NCI-H226 (cell line): ENCODE measurements around the gene ZNF780A.
"Not testable (repeated sequence)": the region's sequence is repeated elsewhere in the genome, so short reads cannot be mapped to it uniquely, and the experiment has no call there.

Experiments used
- DNase-seq: peaks from one replicate; pipeline ENCODE4 v3.0.0-alpha.2; 2015

The ZNF780A gene

DNA sequence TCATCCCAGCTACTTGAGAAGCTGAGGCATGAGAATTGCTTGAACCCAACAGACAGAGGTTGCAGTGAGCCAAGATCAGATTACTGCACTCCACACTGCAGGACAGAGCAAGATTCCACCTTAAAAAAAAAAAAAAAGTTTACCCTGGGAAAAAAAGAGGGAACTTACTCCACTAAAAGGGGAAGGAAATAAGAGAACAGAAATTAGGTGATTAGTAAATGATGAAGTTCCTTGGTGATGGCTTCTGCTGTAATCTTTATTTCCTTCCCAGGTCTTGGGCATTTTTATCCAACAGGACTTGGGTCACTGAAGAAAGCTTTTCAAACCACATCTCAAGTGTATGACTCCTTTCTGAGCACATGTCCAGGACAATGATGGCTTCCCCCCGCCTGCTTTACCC, 9.3 kb downstream of the ZNF780A start:
- no peak for DNase-seq

- DNase-seq = no peak
These were observed 10.5 kb downstream of the ZNF780A start for GRCh38 chr19:40080289-40080688.

DNA sequence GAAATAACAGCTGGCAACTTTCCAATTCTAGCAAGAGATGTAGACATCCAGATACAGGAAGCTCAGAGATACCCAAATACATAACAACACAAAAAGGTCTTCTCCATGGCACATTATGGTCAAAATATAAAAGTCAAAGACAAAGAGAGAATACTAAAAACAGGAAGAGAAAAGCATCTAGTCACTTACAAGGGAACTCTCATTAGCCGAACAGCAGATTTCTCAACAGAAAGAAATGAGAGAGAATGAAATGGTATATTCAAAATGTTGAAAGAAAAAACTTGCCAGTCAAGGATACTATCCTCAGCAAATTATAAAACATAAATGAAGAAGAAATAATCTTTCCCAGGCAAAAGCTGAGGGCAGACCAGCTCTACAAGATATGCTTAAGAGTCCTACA, 12.4 kb downstream of the ZNF780A start:
- no peak for DNase-seq

DNA sequence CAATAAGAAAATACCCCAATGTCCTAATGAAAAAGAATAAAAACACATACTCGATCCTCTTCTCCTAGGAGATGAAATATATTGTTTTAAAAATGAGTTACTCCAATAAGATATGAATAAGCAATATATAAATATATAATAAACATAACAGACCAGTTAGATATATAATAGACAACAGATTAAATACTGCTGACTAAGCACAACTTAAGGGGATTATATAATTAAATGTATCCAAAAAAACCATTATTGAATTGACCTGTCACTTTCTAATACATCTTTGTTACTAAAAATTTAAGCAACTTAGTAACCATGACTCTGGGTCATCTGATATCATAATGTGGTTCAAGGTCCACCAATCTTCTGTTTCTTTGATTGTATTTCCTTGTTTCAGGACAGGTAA, 20.7 kb downstream of the ZNF780A start:
- no peak for DNase-seq

DNA sequence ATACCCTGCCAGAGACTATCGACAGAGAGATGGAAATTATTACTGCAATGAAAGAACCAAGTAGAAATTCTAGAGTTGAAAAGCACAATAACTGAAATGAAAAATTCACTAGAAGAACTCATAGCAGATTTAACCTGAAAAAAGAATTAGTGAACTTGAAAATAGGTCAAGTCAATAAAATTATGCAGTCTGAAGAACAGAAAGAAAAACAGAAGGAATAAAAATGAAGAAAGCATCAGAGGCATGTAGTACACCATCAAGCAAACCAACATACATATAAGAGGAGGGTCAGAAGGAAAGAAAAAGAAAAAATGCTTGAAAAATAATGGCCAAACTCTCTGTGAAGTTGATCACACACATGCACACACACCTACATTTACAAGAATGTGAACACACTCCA, 31.1 kb downstream of the ZNF780A start:
- no peak for DNase-seq

DNA sequence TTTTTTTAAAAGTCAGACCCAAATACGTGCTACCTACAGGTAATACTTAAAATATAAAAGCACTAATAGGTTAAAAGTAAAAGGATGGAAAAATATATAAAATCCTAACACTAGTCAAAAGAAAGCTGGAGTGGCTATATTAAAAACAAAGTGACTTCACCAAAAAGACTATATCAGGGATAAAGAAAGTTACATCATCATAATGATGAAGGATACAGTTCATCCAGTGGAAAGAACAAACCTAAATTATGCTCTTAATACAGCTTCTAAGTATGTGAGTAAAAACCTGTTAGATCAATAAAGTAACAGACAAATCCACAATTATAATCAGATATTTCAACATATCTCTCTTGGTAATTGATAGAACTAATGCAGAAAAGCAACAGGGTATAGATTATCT, 33.6 kb downstream of the ZNF780A start:
- no peak for DNase-seq

DNA sequence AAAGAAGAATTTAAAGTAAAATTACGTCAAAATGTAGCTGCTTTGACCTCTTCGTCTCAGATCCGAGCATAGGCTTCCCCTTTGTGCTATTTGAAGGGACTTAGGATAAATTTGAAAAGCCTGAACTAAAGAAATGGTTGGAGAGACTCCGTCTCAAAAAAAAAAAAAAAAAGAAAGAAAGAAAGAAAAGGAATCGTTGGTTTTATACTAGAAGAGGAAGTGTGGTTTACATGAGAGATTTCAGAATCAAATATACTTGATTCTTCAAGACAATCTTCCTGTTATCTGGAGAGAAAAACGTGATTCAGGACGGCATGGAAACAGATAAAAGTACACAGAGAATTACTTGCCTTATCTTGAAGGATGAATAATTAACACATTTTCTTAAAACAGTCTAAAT, 34.2 kb downstream of the ZNF780A start:
- no peak for DNase-seq

DNA sequence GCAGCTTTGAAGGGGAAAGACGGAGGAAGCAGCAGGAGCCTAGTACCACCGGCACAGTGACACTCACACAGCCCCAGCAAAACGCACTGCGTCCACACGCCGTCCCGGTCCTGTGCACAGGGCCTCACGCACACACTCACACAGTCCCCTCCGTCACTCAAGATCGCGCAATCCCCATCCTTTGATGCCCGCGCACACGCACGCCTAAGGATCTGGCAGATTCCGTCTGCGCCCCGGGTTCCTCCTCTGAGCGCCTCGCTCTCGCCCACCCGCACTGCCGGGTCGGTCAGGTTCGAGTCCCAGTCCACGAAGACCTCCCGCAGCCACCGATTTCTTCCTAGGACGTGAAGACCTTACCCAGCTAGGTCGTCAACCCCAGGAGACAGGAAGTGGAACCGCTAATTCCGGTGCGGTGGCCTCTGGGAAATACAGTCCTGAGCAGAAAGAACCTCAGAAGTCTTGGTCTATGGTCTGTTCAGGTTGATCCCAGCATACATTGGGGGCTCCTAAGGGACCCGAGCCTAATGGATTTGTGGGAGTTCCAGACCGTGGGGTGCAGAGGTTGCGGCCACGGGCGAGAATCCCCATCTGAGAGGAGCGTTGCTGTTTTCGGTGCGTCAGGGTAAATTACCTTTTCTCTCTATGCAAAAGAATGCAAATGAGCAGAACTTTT, 34.8 kb downstream of the ZNF780A start, which contains the start of gene ZNF780B:
Gene ZNF780B, minus strand, starts transcription at position 400 of the 673 bp plus-strand sequence. CDS start 5,899 bp downstream, outside the sequence.
- DNase-seq = no peak

DNA sequence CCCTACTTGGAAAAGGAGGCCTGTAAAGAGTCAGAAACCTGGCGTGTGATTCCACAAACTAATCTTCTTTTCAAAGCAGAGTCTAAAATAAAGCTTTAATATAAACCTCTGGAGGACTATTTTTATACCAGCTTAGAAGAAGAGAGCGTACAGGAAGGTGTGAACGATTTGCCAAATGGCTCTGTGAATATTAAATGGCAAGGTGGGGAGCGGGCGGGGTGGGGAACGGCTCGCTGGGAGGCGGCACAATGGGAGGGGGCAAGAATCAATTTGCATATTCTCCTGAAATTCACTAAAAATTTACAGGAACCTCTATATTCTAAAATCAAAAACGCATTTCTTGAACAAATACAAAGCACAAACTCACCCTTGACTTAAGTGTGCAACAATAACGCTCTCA, 35.7 kb downstream of the ZNF780A start:
- DNase-seq = no peak

DNA sequence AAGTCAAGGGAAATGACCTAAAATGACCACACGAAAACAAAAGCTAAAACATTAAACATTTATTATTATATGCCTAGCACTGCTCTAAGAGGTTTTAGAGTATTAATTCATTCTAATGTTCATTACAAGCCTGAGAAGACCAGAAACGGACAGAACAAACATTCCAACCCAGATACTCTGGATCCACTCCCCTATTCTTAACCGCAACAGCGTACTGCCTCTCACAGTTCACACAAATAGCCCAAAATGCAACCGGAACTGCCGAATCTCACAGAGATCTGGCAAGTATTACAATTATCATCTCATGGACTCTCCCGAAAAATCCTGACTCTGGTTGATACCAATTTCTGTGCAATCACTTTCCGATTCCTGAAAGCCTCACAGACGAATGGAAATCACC, 36.1 kb downstream of the ZNF780A start:
- no peak for DNase-seq

DNA sequence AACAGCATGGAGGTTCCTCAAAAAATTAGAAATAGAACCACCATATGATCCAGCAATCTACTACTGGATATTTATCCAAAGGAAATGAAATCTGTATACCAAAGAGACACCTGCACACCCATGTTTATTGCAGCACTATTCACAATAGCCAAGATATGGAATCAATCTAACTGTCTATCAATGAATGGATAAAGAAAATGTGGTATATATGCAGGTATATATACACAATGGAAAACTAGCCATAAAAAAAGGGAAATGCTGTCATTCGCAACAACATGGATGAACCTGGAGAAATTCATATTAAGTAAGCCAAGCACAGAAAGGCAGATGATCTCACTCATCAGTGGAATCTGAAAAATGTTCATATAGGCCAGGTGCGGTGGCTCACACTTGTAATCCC, 37.3 kb downstream of the ZNF780A start:
- no peak for DNase-seq

GRCh38 chr19:40041718-40042117, 49.0 kb downstream of the ZNF780A start:
- not testable (repeated sequence) for DNase-seq

GRCh38 chr19:40038047-40038446, 52.7 kb downstream of the ZNF780A start:
- DNase-seq = not testable (repeated sequence)

DNA sequence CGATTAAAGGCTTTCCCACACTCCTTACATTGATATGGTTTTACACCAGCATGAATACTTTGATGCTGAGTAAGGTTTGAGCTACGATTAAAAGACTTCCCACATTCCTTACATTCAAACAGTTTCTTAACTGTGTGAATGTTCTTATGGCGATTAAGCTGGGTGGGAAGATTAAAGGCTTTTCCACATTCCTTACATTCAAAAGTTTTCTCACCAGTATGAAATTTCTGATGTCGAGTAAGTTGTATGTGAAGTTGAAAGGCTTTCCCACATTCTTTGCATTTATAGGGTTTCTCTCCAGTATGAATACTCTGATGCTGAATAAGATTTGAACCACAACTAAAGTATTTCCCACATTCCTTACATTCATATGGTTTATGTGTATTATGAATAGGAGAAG, 54.7 kb downstream of the ZNF780A start:
- peak; percentile 79 for DNase-seq

DNA sequence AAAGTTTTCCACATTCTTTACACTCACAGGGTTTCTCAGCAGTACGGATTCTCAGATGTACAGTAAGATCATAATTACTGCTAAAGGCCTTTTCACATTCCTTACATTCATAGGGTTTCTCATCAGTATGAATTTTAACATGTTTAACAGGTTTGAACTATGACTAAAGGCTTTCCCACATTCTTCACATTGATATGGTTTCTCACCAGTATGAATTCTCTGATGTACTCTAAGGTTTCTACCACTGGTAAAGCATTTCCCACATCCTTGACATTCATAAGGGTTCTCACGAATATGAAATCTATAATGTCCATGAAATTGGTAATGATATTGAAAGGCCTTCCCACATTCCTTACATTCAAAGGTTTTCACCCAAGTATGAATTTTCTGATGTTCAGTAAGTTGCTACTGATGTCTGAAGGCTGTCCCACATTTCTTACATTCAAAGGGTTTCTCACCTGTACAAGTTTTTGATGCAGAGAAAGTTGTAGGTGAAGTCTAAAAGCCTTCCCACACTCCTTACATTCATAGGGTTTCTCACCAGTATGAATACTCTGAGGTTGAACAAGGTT, 56.7 kb downstream of the ZNF780A start:
- DNase-seq = no peak

GRCh38 chr19:40026597-40026970, 64.2 kb downstream of the ZNF780A start:
- DNase-seq = no peak

DNA sequence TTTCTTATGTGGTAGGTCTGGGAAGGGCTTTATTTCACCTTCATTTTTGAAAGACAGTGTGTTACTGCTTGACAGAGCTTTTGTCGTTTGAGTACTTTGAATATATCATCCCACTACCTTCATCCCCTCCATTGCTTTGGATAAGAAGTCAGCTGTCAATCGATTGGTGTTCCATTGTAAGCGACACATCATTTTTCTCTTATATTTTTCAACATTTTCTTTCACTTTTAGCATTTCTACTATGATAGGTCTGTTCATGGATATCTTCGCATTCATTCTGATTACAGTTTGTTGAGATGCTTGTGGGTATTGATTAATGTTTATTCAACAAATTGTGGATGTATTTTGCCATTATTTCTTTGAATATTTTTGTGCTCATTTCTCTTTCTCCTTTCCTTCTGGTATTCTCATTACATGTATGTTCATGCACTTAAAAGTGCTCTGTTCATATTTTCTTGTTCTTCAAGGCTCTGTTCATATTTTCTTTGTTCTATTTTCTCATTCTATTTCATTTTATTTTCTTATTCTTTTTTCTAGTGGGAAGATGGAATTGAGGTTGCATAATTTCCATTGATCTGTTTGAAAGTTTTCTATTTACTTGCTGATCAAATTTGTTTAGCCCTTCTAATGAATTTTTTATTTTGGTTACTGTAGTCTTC, 64.7 kb downstream of the ZNF780A start:
- no peak for DNase-seq

- DNase-seq = no peak
These were observed 66.8 kb downstream of the ZNF780A start for GRCh38 chr19:40023969-40024368.
